ENCODE data around the gene SLC27A1. TPM values are rescaled to one million over a fixed set of nuclear protein-coding genes. Genes with fewer than 3 reads are reported as not detected.

The SLC27A1 gene
- total RNA-seq, 1 experiment from 2014 or later = 8.6 TPM

DNA sequence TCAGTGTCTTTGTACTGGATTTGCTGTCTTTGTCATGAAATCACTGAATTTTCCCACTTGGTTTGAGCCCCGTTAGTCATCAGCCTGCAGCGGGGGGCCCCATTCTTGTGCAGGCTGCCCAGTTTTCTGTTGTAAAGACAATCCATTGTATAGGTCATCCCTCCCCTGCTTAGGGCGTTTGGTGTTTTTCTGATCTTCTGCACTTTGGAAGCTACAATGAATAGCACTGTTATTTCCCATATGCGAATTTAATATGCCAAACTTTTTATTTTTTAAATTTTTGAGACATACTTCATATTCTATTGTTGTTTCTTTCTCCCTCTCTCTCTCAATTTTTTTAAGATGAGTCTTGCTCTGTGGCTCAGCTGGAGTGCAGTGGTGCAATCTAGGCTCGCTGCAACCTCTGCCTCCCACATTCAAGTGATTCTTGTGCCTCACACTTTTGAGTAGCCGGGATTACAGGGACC is 9.0 kb downstream of the SLC27A1 start:
- Mint-ChIP-seq H3K4me3 (no peak overlapping the region), H3K27me3 (ENCODE audit: low read depth) (peaks cover 3% of the 10 kb centered on the region; the same call in 1 of the 2 replicates), H3K36me3 (no peaks in the 10 kb centered on the region), H3K4me1 (peaks cover 6% of the 10 kb centered on the region), H3K9me3 (no peaks in the 10 kb centered on the region), H3K27ac (no peak overlapping the region)
- ChIA-PET POLR2A (no interaction called here), CTCF (no interaction called here)
- DNase-seq (ENCODE audit: low spot score) (no peak), ATAC-seq (no peak)
- TF ChIP-seq, protein P1, sequence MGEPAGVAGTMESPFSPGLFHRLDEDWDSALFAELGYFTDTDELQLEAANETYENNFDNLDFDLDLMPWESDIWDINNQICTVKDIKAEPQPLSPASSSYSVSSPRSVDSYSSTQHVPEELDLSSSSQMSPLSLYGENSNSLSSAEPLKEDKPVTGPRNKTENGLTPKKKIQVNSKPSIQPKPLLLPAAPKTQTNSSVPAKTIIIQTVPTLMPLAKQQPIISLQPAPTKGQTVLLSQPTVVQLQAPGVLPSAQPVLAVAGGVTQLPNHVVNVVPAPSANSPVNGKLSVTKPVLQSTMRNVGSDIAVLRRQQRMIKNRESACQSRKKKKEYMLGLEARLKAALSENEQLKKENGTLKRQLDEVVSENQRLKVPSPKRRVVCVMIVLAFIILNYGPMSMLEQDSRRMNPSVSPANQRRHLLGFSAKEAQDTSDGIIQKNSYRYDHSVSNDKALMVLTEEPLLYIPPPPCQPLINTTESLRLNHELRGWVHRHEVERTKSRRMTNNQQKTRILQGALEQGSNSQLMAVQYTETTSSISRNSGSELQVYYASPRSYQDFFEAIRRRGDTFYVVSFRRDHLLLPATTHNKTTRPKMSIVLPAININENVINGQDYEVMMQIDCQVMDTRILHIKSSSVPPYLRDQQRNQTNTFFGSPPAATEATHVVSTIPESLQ (CRISPR knock-in tag; IDR thresholded peaks at IDR 0.05) = no peak
- no peak for TF ChIP-seq ZBTB21 (CRISPR knock-in tag; IDR thresholded peaks at IDR 0.05; ENCODE audit: borderline replicate concordance)
- no peak for TF ChIP-seq CREB1 (CRISPR knock-in tag; IDR thresholded peaks at IDR 0.05)
- TF ChIP-seq, protein P2, sequence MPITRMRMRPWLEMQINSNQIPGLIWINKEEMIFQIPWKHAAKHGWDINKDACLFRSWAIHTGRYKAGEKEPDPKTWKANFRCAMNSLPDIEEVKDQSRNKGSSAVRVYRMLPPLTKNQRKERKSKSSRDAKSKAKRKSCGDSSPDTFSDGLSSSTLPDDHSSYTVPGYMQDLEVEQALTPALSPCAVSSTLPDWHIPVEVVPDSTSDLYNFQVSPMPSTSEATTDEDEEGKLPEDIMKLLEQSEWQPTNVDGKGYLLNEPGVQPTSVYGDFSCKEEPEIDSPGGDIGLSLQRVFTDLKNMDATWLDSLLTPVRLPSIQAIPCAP (CRISPR knock-in tag; IDR thresholded peaks at IDR 0.05) = no peak
- TF ChIP-seq NFE2L1 (CRISPR knock-in tag; IDR thresholded peaks at IDR 0.05) = no peak
- TF ChIP-seq, protein P3, sequence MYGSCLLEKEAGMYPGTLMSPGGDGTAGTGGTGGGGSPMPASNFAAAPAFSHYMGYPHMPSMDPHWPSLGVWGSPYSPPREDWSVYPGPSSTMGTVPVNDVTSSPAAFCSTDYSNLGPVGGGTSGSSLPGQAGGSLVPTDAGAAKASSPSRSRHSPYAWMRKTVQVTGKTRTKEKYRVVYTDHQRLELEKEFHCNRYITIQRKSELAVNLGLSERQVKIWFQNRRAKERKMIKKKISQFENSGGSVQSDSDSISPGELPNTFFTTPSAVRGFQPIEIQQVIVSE (CRISPR knock-in tag; IDR thresholded peaks at IDR 0.05; ENCODE audit: borderline replicate concordance) = no peak
- TF ChIP-seq, protein P4, sequence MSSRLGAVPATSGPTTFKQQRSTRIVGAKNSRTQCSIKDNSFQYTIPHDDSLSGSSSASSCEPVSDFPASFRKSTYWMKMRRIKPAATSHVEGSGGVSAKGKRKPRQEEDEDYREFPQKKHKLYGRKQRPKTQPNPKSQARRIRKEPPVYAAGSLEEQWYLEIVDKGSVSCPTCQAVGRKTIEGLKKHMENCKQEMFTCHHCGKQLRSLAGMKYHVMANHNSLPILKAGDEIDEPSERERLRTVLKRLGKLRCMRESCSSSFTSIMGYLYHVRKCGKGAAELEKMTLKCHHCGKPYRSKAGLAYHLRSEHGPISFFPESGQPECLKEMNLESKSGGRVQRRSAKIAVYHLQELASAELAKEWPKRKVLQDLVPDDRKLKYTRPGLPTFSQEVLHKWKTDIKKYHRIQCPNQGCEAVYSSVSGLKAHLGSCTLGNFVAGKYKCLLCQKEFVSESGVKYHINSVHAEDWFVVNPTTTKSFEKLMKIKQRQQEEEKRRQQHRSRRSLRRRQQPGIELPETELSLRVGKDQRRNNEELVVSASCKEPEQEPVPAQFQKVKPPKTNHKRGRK (CRISPR knock-in tag; IDR thresholded peaks at IDR 0.05; ENCODE audit: borderline replicate concordance) = no peak

DNA sequence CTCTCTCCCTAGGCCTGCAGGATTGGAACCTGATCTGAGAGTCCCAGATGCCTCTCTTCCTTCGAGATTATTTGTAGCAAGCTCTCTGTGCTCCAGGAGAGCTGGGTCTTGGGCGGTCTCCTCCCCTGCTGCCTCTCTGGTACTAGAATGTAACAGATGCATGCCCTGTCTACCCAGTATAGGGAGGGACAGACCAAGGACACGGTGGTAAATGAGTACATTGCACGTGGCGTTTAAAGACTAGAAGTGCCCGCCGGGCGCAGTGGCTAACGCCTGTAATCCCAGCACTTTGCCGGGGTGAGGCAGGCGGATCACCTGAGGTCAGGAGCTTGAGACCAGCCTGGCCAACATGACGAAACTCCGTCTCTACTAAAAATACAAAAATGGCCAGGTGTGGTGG is 11.7 kb downstream of the SLC27A1 start:
- H3K4me1 Mint-ChIP-seq = peaks cover 6% of the 10 kb centered on the region
- no peak for ATAC-seq
- TF ChIP-seq ZNF138 (CRISPR knock-in tag; conservative IDR thresholded peaks at IDR 0.05) (no peak), EMX1 (CRISPR knock-in tag; IDR thresholded peaks at IDR 0.05) (no peak), GRHL2 (CRISPR knock-in tag; IDR thresholded peaks at IDR 0.05; ENCODE audit: insufficient replicate concordance, severe bottlenecking) (no peak), KAT7 (CRISPR knock-in tag; IDR thresholded peaks at IDR 0.05; ENCODE audit: borderline replicate concordance) (no peak)
- TF ChIP-seq, protein P5, sequence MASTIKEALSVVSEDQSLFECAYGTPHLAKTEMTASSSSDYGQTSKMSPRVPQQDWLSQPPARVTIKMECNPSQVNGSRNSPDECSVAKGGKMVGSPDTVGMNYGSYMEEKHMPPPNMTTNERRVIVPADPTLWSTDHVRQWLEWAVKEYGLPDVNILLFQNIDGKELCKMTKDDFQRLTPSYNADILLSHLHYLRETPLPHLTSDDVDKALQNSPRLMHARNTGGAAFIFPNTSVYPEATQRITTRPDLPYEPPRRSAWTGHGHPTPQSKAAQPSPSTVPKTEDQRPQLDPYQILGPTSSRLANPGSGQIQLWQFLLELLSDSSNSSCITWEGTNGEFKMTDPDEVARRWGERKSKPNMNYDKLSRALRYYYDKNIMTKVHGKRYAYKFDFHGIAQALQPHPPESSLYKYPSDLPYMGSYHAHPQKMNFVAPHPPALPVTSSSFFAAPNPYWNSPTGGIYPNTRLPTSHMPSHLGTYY (CRISPR knock-in tag; IDR thresholded peaks at IDR 0.05) = no peak
- TF ChIP-seq, protein P2 (CRISPR knock-in tag; IDR thresholded peaks at IDR 0.05) = no peak
- no peak overlapping the region for H3K4me3 Mint-ChIP-seq
- H3K36me3 Mint-ChIP-seq = no peaks in the 10 kb centered on the region
- ChIA-PET CTCF (interaction anchor here (0.6 to 5.5 kb wide), 3 partner anchors 11 to 676 kb away, joined by 3 to 25 read pairs (median 6); partner anchors contain the start of gene SLC27A1), POLR2A (interaction anchor here (1.0 kb wide), 1 partner anchor 29 kb away, joined by 3 read pairs; no protein-coding TSS in a partner anchor)
- H3K9me3 Mint-ChIP-seq = no peaks in the 10 kb centered on the region
- H3K27me3 Mint-ChIP-seq (ENCODE audit: low read depth) = peaks cover 3% of the 10 kb centered on the region; the same call in 1 of the 2 replicates
- no peak overlapping the region for H3K27ac Mint-ChIP-seq
- DNase-seq (ENCODE audit: low spot score) = no peak

DNA sequence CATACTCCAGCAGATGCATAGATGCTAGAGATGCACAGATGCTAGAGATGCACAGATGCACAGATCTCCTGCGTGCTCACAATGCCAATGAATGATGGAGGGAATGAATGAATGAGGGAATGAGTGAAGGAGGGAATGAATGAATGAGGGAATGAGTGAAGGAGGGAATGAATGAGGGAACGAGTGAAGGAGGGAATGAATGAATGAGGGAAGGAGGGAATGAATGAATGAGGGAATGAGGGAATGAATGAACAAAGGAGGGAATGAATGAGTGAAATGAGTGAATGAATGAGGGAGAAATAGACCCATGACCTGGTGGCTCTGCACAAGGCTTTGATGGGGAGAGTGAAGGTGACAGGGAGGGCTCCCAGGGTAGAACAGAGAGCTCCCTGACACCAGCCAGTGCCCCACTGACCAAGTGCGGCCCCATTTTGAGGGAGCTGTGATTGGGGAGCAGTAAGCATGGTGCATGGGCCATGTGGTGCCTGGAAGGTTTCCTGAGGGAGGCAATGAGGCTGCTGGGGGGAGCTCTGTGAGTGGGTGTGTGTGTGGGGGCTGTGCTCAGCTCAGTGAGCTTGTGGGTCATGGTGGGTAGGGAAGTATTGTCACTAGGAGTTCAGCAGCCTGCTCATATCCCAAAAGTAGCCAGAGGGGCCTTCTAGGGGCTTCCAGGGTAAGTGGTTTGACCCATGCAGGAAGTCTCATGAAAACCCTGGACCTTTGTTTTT is 12.7 kb downstream of the SLC27A1 start:
- Mint-ChIP-seq H3K27ac (no peak overlapping the region), H3K27me3 (ENCODE audit: low read depth) (peaks cover 3% of the 10 kb centered on the region; the same call in 1 of the 2 replicates), H3K4me1 (peaks cover 14% of the 10 kb centered on the region), H3K4me3 (no peak overlapping the region), H3K36me3 (no peaks in the 10 kb centered on the region), H3K9me3 (no peaks in the 10 kb centered on the region)
- ChIA-PET CTCF (interaction anchor here (0.7 to 5.5 kb wide), 3 partner anchors 13 to 42 kb away, joined by 3 to 25 read pairs (median 3); partner anchors contain the start of gene TMEM221), POLR2A (interaction anchor here (0.6 kb wide), 1 partner anchor 79 kb away, joined by 3 read pairs; no protein-coding TSS in a partner anchor)
- no peak for ATAC-seq
- no peak for DNase-seq (ENCODE audit: low spot score)
- TF ChIP-seq IRF2 (CRISPR knock-in tag; IDR thresholded peaks at IDR 0.05; ENCODE audit: borderline replicate concordance, low read depth) = no peak
- no peak for TF ChIP-seq TP53 (CRISPR knock-in tag; IDR thresholded peaks at IDR 0.05)
- TF ChIP-seq, protein P6, sequence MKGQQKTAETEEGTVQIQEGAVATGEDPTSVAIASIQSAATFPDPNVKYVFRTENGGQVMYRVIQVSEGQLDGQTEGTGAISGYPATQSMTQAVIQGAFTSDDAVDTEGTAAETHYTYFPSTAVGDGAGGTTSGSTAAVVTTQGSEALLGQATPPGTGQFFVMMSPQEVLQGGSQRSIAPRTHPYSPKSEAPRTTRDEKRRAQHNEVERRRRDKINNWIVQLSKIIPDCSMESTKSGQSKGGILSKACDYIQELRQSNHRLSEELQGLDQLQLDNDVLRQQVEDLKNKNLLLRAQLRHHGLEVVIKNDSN (CRISPR knock-in tag; IDR thresholded peaks at IDR 0.05) = no peak
- no peak for TF ChIP-seq ZNF121 (CRISPR knock-in tag; IDR thresholded peaks at IDR 0.05)
- TF ChIP-seq, protein P2 (CRISPR knock-in tag; IDR thresholded peaks at IDR 0.05) = no peak
- TF ChIP-seq SMAD4 (CRISPR knock-in tag; IDR thresholded peaks at IDR 0.05) = no peak
- no peak for TF ChIP-seq CREB1 (CRISPR knock-in tag; IDR thresholded peaks at IDR 0.05)
- no peak for TF ChIP-seq FOXJ3 (CRISPR knock-in tag; IDR thresholded peaks at IDR 0.05; ENCODE audit: borderline replicate concordance)
- no peak for TF ChIP-seq SMAD3 (CRISPR knock-in tag; IDR thresholded peaks at IDR 0.05; ENCODE audit: borderline replicate concordance)
- no peak for TF ChIP-seq NR3C1 (CRISPR knock-in tag; conservative IDR thresholded peaks at IDR 0.05; ENCODE audit: low read depth)

Data from WTC11 (cell line).